ENCODE results near the gene PSRC1.

Gene PSRC1

DNA sequence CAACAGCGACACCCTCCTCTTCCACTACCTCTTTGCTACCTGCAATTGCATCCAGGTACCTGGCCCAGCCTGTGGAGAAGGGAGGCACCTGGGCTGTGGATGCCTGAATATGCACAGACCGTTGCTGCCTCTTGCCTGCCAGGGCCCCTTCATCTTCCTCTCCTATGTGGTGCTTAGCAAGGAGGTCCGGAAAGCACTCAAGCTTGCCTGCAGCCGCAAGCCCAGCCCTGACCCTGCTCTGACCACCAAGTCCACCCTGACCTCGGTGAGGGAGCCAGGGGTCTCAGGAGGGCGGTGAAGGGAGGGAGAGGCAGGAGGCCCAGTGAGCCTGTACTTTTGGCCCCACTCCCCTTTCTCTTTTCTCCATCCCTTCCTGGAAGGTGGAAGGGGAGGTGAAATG lies 11.5 kb downstream of the PSRC1 start:
- DNase-seq: no peak

DNA sequence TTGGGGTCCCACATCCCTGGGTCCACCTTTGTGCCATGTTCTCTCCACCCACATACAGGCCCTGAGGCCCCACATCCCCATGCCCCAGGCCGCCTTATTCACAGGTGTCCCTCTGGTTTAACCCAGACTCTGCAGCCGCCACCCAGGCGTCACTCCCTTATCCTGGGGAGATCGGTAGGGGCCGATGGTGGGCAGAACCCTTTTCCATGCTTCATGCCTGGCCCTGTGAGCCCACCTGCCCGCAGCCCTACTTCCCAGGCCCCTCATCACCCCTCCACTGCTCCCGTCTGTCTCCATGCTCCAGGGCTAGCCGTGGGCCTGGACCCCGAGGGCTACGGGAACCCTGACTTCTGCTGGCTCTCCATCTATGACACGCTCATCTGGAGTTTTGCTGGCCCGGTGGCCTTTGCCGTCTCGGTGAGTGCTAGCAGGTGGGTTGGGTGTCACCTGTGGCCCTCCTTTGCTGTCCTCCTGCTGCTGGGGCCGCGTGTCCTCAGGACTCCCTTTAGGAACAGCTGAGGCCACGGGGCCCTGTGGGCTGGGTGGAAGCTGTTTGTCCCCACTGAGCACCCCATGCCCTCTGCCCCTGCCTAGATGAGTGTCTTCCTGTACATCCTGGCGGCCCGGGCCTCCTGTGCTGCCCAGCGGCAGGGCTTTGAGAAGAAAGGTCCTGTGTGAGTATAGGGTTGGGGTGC lies 12.2 kb downstream of the PSRC1 start:
- DNase-seq: no peak

DNA sequence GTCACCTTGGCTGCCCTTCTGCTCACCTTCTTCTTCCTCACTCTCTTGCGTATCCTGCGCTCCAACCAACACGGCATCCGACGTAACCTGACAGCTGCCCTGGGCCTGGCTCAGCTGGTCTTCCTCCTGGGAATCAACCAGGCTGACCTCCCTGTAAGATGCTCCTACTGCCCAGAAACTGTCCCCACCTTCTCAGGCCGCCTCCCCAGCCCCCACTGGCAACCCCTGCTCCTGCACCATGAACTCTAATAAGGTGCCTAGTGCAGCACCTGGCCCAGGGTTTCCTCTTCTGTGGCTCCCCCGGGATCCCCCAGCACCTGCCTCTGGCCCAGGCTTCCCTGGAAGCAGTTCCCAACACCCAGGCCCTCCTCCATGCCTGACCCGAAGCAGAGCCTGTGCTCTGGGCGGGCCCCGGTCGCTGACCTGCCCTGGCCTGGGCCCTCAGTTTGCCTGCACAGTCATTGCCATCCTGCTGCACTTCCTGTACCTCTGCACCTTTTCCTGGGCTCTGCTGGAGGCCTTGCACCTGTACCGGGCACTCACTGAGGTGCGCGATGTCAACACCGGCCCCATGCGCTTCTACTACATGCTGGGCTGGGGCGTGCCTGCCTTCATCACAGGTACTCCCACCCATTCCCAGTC lies 12.8 kb downstream of the PSRC1 start:
- no peak for DNase-seq

DNA sequence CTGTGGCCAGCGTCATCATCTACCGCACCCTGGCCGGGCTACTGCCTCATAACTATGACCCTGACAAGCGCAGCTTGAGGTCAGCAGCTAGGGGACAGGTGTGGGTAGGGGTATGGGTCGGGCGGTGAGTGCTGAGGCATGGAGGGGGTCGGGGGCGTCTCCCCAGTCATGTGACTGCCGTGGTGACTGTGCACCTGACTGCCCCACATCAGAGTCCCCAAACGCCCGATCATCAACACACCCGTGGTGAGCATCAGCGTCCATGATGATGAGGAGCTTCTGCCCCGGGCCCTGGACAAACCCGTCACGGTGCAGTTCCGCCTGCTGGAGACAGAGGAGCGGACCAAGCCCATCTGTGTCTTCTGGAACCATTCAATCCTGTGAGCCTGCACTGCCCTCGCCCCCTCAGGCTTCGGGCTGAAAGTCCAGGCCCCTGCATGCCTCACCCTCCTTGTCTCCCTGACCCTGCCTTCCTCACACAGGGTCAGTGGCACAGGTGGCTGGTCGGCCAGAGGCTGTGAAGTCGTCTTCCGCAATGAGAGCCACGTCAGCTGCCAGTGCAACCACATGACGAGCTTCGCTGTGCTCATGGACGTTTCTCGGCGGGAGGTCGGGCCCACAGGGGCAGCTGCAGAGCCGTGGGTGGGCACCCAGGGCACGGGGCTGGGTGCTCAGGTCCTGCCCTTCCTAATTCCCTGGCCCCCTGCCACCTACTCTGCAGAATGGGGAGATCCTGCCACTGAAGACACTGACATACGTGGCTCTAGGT lies 13.5 kb downstream of the PSRC1 start:
- DNase-seq: no peak

DNA sequence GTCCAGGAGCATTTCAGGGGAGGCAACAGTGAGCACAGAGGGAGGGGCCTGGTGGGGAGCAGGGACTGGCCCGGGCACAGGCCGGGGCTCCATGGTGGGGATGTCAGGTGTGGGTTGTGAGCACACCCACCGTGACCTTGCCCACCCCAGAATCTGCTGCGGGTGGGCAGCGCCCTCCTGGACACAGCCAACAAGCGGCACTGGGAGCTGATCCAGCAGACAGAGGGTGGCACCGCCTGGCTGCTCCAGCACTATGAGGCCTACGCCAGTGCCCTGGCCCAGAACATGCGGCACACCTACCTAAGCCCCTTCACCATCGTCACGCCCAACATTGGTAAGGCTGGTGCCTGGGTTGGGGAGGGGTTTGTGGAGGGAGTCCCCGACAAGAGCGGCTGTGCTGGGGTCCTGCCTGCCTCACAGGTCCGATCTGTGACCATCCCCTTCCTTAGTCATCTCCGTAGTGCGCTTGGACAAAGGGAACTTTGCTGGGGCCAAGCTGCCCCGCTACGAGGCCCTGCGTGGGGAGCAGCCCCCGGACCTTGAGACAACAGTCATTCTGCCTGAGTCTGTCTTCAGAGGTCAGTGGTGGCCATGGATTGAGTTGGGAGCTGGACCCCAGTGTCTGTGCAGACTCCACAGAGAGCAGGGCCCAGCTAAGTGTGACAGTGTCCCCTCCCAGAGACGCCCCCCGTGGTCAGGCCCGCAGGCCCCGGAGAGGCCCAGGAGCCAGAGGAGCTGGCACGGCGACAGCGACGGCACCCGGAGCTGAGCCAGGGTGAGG lies 14.3 kb downstream of the PSRC1 start:
- DNase-seq: no peak

DNA sequence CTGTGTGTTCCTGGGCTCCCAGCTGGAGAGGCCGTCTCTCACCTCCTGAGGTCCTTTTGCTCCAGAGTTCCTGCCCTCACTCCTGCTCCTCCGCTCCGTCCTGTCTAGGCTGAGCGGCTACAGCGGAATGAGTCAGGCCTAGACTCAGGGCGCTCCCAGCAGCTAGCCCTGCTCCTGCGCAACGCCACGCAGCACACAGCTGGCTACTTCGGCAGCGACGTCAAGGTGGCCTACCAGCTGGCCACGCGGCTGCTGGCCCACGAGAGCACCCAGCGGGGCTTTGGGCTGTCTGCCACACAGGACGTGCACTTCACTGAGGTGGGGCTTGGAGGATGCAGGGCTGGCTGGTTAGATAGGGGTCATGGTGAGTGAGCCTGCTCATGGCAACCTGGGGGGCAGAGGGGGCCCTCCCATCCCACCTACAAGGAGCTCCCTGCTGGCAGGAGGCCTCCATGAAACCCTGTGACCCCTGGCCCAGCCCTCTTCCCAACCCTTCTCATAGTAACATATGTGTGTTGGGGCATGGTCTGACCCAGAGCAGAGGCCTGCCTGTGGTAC lies 15.1 kb downstream of the PSRC1 start:
- DNase-seq: no peak

DNA sequence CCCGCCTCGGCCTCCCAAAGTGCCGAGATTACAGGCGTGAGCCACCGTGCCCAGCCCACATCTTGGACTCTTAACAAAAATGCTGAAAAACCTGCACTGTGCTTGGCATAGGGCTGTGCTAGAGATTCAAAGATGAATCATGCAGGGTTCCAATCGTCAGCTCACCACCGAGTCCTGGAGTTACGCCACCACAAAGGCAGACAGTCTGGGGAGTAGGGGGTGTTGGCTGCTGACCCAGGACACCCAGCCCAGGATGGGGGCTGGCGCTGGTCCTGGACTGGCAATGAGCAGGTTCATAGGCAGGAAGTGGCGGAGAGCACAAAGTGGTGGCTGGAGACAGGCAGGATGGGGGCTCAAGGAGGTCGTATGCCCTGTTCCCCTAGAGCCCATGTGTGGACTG lies 16.0 kb downstream of the PSRC1 start:
- no peak for DNase-seq

DNA sequence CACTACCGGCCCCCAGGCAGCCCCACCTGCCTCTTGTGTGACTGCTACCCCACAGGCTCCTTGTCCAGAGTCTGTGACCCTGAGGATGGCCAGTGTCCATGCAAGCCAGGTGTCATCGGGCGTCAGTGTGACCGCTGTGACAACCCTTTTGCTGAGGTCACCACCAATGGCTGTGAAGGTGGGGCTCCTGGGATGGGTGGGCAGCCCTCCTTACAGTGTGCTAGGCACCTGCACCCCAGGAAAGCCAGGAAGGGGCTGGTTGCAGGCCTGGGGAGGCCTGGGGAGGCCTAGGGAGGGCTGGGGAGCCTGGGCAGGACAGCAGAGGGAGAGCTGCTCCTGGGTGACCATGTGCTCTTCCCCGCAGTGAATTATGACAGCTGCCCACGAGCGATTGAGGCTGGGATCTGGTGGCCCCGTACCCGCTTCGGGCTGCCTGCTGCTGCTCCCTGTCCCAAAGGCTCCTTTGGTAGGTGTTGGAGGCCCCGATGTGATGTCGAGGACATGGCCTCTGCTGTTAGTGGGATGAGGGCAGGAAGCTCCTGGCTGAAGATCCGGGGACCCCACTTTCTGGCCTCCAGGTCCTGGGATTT lies 17.1 kb downstream of the PSRC1 start:
- DNase-seq: no peak

DNA sequence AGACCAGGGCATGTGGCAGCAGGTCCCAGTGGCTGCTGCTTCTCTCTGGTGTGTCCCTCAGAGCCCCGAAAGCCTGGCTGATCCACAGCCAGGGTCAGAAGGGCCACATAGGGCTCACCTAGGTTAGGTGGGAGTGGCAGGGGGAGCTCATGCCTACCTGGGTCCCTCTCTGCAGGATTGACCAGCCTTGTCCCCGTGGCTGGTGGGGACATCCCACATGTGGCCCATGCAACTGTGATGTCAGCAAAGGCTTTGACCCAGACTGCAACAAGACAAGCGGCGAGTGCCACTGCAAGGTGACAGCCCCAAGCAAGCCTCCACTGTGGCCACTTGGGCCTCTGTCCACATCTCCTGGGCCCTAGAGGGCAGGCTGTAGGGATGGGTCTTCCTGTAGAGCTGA lies 17.9 kb downstream of the PSRC1 start:
- DNase-seq: no peak

DNA sequence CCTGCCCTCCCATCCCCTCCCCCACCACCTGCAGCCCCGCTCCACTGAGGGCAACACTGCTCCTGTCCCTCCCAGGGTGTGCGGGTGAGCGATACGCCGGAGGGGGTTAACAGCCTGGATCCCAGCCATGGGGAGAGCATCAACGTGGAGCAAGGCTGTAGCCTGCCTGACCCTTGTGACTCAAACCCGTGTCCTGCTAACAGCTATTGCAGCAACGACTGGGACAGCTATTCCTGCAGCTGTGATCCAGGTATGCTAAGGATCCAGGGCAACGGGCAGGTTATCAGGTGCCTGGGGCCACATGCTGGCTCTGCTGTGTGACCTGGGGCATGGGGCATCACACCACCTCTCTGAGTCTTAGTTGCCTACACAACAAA lies 18.6 kb downstream of the PSRC1 start:
- DNase-seq: no peak

DNA sequence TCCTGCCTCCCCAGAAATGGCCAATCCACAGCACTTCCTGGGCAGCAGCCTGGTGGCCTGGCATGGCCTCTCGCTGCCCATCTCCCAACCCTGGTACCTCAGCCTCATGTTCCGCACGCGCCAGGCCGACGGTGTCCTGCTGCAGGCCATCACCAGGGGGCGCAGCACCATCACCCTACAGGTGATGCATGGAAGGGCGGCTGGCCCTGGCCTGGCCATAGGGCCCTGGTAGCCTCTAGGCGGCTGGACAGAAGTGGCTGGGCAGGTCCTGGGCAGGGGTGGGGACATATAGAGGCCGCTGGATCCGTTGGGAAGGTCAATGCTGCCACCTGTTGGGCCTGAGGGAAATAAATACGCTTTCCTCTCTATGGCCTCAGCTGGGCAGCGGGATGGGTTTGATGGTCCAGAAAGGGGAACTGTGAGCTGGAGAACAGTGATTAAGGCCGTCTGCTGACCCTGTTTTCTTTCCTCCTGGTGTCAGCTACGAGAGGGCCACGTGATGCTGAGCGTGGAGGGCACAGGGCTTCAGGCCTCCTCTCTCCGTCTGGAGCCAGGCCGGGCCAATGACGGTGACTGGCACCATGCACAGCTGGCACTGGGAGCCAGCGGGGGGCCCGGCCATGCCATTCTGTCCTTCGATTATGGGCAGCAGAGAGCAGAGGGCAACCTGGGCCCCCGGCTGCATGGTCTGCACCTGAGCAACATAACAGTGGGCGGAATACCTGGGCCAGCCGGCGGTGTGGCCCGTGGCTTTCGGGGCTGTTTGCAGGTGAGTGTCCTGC lies 19.2 kb downstream of the PSRC1 start:
- peak; percentile 46 to 72 (median 66) for DNase-seq

DNA sequence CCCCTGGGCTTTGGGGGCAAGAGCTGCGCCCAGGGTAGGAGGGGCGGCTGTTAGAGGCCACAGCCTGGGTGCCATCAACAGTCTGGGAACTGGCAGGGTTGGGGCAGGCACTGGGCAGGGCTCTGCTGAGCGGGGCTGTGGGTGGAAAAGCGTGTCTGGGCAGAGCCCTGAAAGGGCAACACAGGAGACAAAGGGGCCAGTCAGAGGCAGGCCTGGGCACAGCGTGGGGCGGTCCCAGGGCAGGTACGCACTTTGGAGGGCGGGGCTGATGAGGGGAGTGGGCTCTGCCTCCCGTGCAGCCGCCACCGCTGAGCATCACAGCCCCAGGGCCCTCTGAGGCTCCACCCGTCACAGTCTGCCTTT lies 19.7 kb downstream of the PSRC1 start:
- DNase-seq: no peak

DNA sequence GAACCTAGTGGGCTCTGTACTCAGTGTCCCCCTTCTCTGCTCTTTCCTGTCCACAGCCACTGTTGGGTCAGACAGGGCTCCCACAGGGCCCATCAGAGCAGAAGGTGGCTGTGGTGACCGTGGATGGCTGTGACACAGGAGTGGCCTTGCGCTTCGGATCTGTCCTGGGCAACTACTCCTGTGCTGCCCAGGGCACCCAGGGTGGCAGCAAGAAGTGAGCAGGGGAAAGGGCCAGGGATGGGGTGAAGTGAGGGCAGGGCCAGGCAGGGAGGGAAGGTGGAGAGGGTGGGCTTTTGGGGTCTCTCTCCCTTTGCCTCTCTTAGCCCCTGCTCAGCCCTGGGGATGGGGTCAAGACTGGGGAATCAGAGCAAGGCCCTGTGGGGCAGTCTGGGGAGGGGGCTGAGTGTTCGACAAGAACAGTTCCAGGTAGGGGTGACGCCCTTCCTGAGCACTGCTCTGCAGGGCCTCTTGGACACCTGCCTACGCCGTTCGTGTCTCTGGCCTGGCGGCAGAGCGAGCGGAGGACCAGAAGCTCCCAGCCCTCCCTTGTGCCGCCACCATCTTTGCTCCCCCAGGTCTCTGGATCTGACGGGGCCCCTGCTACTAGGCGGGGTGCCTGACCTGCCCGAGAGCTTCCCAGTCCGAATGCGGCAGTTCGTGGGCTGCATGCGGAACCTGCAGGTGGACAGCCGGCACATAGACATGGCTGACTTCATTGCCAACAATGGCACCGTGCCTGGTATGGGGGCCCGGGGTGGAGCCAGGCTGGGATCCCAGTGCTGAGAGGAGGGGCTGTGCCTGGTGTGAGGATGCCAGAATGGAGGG lies 20.5 kb downstream of the PSRC1 start:
- no peak for DNase-seq

DNA sequence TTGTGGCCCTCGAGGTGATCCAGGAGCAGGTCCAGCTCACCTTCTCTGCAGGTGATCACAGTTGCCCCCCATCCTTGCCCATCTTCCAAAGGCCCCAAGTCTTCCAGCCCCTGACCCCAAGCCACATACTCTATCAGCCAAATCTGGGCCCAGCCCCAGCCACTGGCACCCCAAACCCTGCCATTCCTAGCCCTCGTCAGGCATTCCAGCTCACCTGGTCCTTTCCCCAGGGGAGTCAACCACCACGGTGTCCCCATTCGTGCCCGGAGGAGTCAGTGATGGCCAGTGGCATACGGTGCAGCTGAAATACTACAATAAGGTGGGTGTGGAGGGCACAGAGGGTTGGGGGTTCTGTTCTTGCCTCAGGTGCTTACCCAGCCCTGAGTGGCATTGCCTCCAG lies 21.4 kb downstream of the PSRC1 start:
- no peak for DNase-seq

DNA sequence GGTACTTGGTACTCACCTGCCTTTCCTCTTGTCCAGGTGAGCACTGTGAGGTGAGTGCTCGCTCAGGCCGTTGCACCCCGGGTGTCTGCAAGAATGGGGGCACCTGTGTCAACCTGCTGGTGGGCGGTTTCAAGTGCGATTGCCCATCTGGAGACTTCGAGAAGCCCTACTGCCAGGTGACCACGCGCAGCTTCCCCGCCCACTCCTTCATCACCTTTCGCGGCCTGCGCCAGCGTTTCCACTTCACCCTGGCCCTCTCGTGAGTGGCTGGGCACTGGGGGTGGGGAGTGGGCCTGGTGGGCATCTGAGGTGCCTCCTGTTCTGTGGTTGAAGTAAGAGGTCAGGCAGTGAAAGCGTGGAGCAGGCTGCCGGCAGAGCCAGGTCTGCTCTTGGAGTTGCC lies 21.9 kb downstream of the PSRC1 start:
- DNase-seq: no peak

DNA sequence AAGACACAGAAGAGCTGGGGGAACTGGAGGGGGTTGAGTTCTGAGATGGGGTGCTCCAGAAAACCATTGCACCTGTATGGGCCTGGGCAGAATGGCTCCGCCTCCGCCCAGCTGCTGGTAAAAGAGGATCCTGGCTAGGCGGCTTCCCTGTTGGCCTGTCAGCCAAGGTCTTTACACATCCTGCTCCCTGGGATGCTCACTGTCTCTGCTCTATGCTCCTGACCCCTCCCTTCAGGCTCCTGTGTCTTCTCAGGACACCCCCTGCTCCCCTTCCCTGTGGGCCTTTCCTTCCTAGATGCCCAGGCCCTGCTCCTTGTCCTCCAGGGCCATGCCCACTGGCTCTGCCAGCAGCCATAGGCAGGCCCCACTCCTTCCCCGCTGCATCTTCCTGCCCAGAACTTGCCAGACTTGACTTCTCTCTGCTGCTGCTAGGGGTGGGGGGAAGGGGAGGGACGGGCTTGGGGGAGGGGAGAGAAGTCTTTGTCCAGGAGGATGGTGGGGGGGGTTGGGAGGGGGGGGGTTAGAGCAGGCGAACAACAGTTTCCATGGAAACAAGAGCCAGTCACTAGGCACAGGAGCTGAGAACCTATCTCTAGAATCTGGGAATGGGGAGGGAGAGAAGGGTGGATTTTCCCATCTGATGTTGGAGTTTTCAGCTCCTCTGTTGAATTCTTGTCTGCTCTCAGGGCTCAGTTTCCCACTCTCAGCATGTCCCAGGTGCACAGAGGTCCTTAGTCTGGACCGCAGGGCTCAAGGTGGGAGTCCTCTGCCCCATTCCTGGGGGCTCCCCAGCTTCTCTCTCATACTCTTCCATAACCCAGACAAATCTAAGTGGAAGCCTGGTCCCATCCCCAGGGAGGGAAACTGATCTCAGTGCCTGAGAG lies 23.0 kb downstream of the PSRC1 start:
- no peak for DNase-seq

DNA sequence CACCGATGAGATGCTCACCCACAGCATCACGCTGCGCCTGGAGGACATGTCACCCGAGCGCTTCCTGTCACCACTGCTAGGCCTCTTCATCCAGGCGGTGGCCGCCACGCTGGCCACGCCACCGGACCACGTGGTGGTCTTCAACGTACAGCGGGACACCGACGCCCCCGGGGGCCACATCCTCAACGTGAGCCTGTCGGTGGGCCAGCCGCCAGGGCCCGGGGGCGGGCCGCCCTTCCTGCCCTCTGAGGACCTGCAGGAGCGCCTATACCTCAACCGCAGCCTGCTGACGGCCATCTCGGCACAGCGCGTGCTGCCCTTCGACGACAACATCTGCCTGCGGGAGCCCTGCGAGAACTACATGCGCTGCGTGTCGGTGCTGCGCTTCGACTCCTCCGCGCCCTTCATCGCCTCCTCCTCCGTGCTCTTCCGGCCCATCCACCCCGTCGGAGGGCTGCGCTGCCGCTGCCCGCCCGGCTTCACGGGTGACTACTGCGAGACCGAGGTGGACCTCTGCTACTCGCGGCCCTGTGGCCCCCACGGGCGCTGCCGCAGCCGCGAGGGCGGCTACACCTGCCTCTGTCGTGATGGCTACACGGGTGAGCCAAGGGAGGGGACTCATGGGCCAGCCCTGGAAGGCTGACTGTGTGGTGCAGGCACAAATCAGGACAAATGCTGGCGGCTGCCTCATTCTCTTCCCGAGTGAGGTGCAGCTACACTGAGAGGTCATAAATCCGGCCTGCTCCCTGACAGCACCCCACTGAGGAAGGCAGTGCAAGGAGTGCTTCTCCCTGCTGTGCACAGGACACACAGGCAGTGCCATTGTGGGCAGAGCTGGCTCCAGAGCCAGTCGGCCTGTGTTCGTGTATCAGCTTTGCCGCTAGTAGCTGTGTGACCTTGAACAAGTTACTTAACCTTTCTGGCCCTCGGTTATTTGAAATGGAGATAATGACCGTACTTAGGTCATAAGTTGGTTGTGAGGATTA lies 24.2 kb downstream of the PSRC1 start:
- no peak for DNase-seq

DNA sequence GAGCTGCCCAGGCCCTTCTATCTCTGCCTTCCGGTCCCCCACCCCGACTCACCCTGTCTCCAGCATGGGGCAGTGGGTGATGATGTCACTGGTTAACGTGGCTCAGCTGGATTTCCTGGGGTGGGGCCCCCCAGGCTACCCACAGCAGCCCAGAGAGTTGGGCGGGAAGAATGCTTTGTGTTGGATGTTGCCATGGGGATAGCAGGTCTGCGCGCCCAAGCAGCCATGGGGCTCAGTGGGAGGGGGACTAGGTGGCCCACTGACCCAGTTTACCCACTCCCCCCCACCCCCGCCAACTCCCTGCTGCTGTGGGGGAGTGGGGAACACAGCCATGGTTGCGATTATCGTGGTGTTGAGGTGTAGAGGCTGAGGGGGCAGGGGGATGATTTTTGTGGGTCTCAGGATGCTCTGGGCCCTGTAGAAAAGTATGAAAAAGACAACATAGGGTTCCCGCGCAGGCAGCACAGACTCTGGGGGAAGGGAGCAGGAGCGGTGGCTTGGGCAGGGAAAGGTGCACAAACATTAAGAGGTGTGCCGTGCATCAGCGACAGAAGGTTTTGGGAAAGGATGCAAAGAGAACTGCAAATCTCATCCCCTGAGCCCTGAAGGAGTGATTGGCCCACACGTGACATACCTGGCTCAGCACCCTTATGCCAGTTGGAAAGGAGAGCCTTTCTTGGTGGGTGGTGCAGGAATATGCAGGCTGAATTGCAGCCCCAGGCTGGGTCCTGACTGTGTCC lies 25.1 kb downstream of the PSRC1 start:
- DNase-seq: no peak

Measured in activated naive CD4-positive, alpha-beta T cell (primary cell).